Muscle of back (tissue), 11 donors: ENCODE data around the gene KCNMA1. TPM values are rescaled to one million over a fixed set of nuclear protein-coding genes. Genes with fewer than 3 reads are reported as not detected.

Experiments used
- DNase-seq, 3 donors: peaks; one replicate each; pipeline versions ENCODE4 v3.0.0 to v3.0.0-alpha.2; 2013
- polyA plus RNA-seq, 10 donors: library from polyadenylated mRNA; unstranded; fragments of 120-200 nt; gene quantifications; one replicate each; pipeline ENCODE4 v1.2.1, GENCODE V29; 2013; ENCODE audit not compliant: insufficient read length in 10 of 10

KCNMA1 gene
- polyA plus RNA-seq, 10 donors, result 13.8 to 20.5 (median 16.2) TPM

- no peak for DNase-seq
These were observed 758.3 kb downstream of the KCNMA1 start for GRCh38 chr10:76879116-76879913.

- DNase-seq, result no peak
These were observed 759.1 kb downstream of the KCNMA1 start for GRCh38 chr10:76878514-76878913.

GRCh38 chr10:76874896-76875295, 762.7 kb downstream of the KCNMA1 start:
- no peak for DNase-seq

- DNase-seq, result peak in 1 of 3 donors; percentile 9
These were observed 763.4 kb downstream of the KCNMA1 start for GRCh38 chr10:76874176-76874575.

- DNase-seq, result no peak
These were observed 765.8 kb downstream of the KCNMA1 start for GRCh38 chr10:76871697-76872295.

- peak in 1 of 3 donors; percentile 21 for DNase-seq
These were observed 767.7 kb downstream of the KCNMA1 start for GRCh38 chr10:76869931-76870330.

- DNase-seq, result peak; percentile 70 to 88 (median 78)
These were observed 769.3 kb downstream of the KCNMA1 start for GRCh38 chr10:76868098-76868977.

GRCh38 chr10:76866841-76867586, 770.6 kb downstream of the KCNMA1 start:
- DNase-seq, result no peak

- DNase-seq, result no peak
These were observed 772.7 kb downstream of the KCNMA1 start for GRCh38 chr10:76864922-76865321.

- DNase-seq, result no peak
These were observed 778.9 kb downstream of the KCNMA1 start for GRCh38 chr10:76858721-76859120.

GRCh38 chr10:76840802-76841201, 796.8 kb downstream of the KCNMA1 start:
- no peak for DNase-seq

GRCh38 chr10:76839276-76839675, 798.3 kb downstream of the KCNMA1 start:
- DNase-seq, result peak; percentile 11 to 41 (median 36)

GRCh38 chr10:76830218-76830617, 807.4 kb downstream of the KCNMA1 start:
- DNase-seq, result no peak

GRCh38 chr10:76829724-76830123, 807.9 kb downstream of the KCNMA1 start:
- no peak for DNase-seq
